Trophoblast cell (in vitro differentiated cells and primary cell): ENCODE measurements around the gene AATK.

ENCODE experiments used
- DNase-seq, 2 donors: peaks; one replicate each; pipeline ENCODE4 v3.0.0-alpha.2; 2016
- H2AFZ ChIP-seq: 2 replicates; pipeline ENCODE4 v1.6.1; 2013; ENCODE audit warnings: low read length, moderate library complexity, mild to moderate bottlenecking; ENCODE audit not compliant: insufficient read depth, poor library complexity
- H2AK5ac ChIP-seq: 2 replicates; pipeline ENCODE4 v1.6.1; 2013; ENCODE audit warnings: mild to moderate bottlenecking, low read length
- H2BK120ac ChIP-seq: 2 replicates; pipeline ENCODE4 v1.6.1; 2013; ENCODE audit warnings: low read length, mild to moderate bottlenecking, moderate library complexity; ENCODE audit not compliant: insufficient read depth, poor library complexity
- H2BK12ac ChIP-seq: 2 replicates; pipeline ENCODE4 v1.6.1; 2013; ENCODE audit warnings: mild to moderate bottlenecking, low read length, moderate library complexity
- H2BK5ac ChIP-seq: 2 replicates; pipeline ENCODE4 v1.6.1; 2013; ENCODE audit warnings: low read length, low read depth, moderate library complexity, mild to moderate bottlenecking; ENCODE audit not compliant: poor library complexity
- H3K14ac ChIP-seq: 2 replicates; pipeline ENCODE4 v1.6.1; 2013; ENCODE audit warnings: mild to moderate bottlenecking, low read length
- H3K18ac ChIP-seq: 2 replicates; pipeline ENCODE4 v1.6.1; 2013; ENCODE audit warnings: mild to moderate bottlenecking, low read length
- H3K23ac ChIP-seq: 2 replicates; pipeline ENCODE4 v1.6.1; 2013; ENCODE audit warnings: low read length
- H3K27ac ChIP-seq: 2 replicates; pipeline ENCODE4 v1.5.1; 2013; ENCODE audit warnings: low read depth, mild to moderate bottlenecking, inconsistent platforms, low read length, moderate library complexity
- H3K27me3 ChIP-seq: 2 replicates; pipeline ENCODE4 v1.6.1; 2013; ENCODE audit warnings: inconsistent platforms, mild to moderate bottlenecking, low read length, moderate library complexity; ENCODE audit not compliant: insufficient read depth
- H3K36me3 ChIP-seq, 2 experiments: 1 replicate in 1 of 2; 2 replicates in 1 of 2; pipeline ENCODE4 v1.6.1; 2013; ENCODE audit warnings: low read length in 2 of 2, mild to moderate bottlenecking in 2 of 2, moderate library complexity in 1 of 2; ENCODE audit not compliant: insufficient read depth in 2 of 2, control insufficient read depth in 1 of 2
- H3K4ac ChIP-seq: 2 replicates; pipeline ENCODE4 v1.6.1; 2013; ENCODE audit warnings: low read depth, mild to moderate bottlenecking, low read length, moderate library complexity
- H3K4me1 ChIP-seq, 2 experiments: 1 replicate in 1 of 2; 2 replicates in 1 of 2; pipeline ENCODE4 v1.6.1; 2013; ENCODE audit warnings: low read length in 2 of 2, mild to moderate bottlenecking in 2 of 2, moderate library complexity in 1 of 2; ENCODE audit not compliant: insufficient read depth in 2 of 2, control insufficient read depth in 1 of 2
- H3K4me2 ChIP-seq: 2 replicates; pipeline ENCODE4 v1.6.1; 2013; ENCODE audit warnings: inconsistent platforms, mild to moderate bottlenecking, low read length, moderate library complexity
- H3K4me3 ChIP-seq: 2 replicates; pipeline ENCODE4 v1.5.1; 2013; ENCODE audit warnings: mild to moderate bottlenecking, low read depth, low read length, inconsistent platforms
- H3K79me1 ChIP-seq: one replicate; pipeline ENCODE4 v1.6.1; 2013; ENCODE audit warnings: low read length
- H3K79me2 ChIP-seq: 2 replicates; pipeline ENCODE4 v1.6.1; 2013; ENCODE audit warnings: low read length, mild to moderate bottlenecking; ENCODE audit not compliant: control insufficient read depth, insufficient read depth, poor library complexity
- H3K9ac ChIP-seq: 2 replicates; pipeline ENCODE4 v1.6.1; 2013; ENCODE audit warnings: mild to moderate bottlenecking, low read length
- H3K9me3 ChIP-seq: 2 replicates; pipeline ENCODE4 v1.6.1; 2013; ENCODE audit warnings: low read depth, mild to moderate bottlenecking, control low read depth, inconsistent platforms, low read length; ENCODE audit not compliant: insufficient read depth
- H4K12ac ChIP-seq: 2 replicates; pipeline ENCODE4 v1.6.1; 2013; ENCODE audit warnings: low read depth, mild to moderate bottlenecking, low read length, moderate library complexity
- H4K8ac ChIP-seq: 2 replicates; pipeline ENCODE4 v1.6.1; 2013; ENCODE audit warnings: low read depth, mild to moderate bottlenecking, low read length, moderate library complexity
- H4K91ac ChIP-seq: one replicate; pipeline ENCODE4 v1.6.1; 2013; ENCODE audit warnings: low read depth, mild to moderate bottlenecking, low read length, moderate library complexity
- WGBS: extraction: QIAGEN DNeasy Blood & Tissue Kit; methylation state at CpG from one replicate; pipeline ENCODE4 v1.1.7; 2013; ENCODE audit warnings: missing lambda C conversion rate; ENCODE audit not compliant: insufficient read length, insufficient coverage; ENCODE audit errors: extremely low coverage; 5-methylcytosine and 5-hydroxymethylcytosine counted together

Gene AATK

GRCh38 chr17:81137248-81137647, 28.8 kb downstream of the AATK start:
- Histone ChIP-seq H3K23ac (no peak overlapping the region), H3K14ac (no peak overlapping the region), H2AK5ac (no peak overlapping the region), H2BK5ac (no peak overlapping the region), H4K91ac (no peak overlapping the region), H3K79me2 (no peaks in the 10 kb centered on the region), H3K27me3 (no peaks in the 10 kb centered on the region), H3K79me1 (no peaks in the 10 kb centered on the region), H2AFZ (no peak overlapping the region), H3K9me3 (peaks cover 19% of the 10 kb centered on the region), H3K4ac (no peak overlapping the region), H2BK12ac (no peak overlapping the region), H3K18ac (no peak overlapping the region), H4K12ac (no peak overlapping the region), H3K9ac (no peak overlapping the region), H3K4me1 (peaks cover 2 to 3% of the 10 kb centered on the region in 2 experiments), H3K36me3 (no peaks in the 10 kb centered on the region), H4K8ac (no peak overlapping the region), H2BK120ac (no peak overlapping the region), H3K4me2 (no peak overlapping the region), H3K4me3 (no peak overlapping the region), H3K27ac (no peak overlapping the region)
- DNase-seq, result no peak
- WGBS, result no CpG with 5 or more reads among the region's 13 CpGs

- Histone ChIP-seq H2AFZ (no peak overlapping the region), H3K4me3 (no peak overlapping the region), H3K14ac (no peak overlapping the region), H3K79me2 (no peaks in the 10 kb centered on the region), H4K12ac (no peak overlapping the region), H2AK5ac (no peak overlapping the region), H3K18ac (no peak overlapping the region), H3K9me3 (peaks cover 19% of the 10 kb centered on the region), H3K4me1 (peaks cover 2 to 3% of the 10 kb centered on the region in 2 experiments), H4K91ac (no peak overlapping the region), H3K79me1 (no peaks in the 10 kb centered on the region), H3K4ac (no peak overlapping the region), H3K27me3 (no peaks in the 10 kb centered on the region), H2BK12ac (no peak overlapping the region), H3K9ac (no peak overlapping the region), H3K23ac (no peak overlapping the region), H3K4me2 (no peak overlapping the region), H3K36me3 (no peaks in the 10 kb centered on the region), H2BK120ac (no peak overlapping the region), H2BK5ac (no peak overlapping the region), H3K27ac (no peak overlapping the region), H4K8ac (no peak overlapping the region)
- no CpG with 5 or more reads among the region's 8 CpGs for WGBS
- no peak for DNase-seq
Observed at GRCh38 chr17:81136366-81136765, 29.7 kb downstream of the AATK start.

- peaks cover 19% of the 10 kb centered on the region for H3K9me3 ChIP-seq
- H3K27me3 ChIP-seq, result no peaks in the 10 kb centered on the region
- H2AK5ac ChIP-seq, result no peak overlapping the region
- H3K79me1 ChIP-seq, result no peaks in the 10 kb centered on the region
- H2BK120ac ChIP-seq, result no peak overlapping the region
- no peak overlapping the region for H3K27ac ChIP-seq
- H3K4me3 ChIP-seq, result no peak overlapping the region
- H3K14ac ChIP-seq, result no peak overlapping the region
- H3K4ac ChIP-seq, result no peak overlapping the region
- H3K18ac ChIP-seq, result no peak overlapping the region
- WGBS, result no CpG with 5 or more reads among the region's 28 CpGs
- no peak overlapping the region for H2BK5ac ChIP-seq
- H2BK12ac ChIP-seq, result no peak overlapping the region
- no peaks in the 10 kb centered on the region for H3K79me2 ChIP-seq
- H3K4me1 ChIP-seq, result peaks cover 2 to 3% of the 10 kb centered on the region in 2 experiments
- H4K8ac ChIP-seq, result no peak overlapping the region
- H3K9ac ChIP-seq, result no peak overlapping the region
- DNase-seq, result no peak
- no peak overlapping the region for H2AFZ ChIP-seq
- H3K23ac ChIP-seq, result no peak overlapping the region
- H4K91ac ChIP-seq, result no peak overlapping the region
- no peaks in the 10 kb centered on the region for H3K36me3 ChIP-seq
- no peak overlapping the region for H3K4me2 ChIP-seq
- H4K12ac ChIP-seq, result no peak overlapping the region
Observed at GRCh38 chr17:81135505-81136278, 30.3 kb downstream of the AATK start.

- no peak overlapping the region for H3K27ac ChIP-seq
- H3K9ac ChIP-seq, result no peak overlapping the region
- no peak overlapping the region for H3K4ac ChIP-seq
- peaks cover 17% of the 10 kb centered on the region for H3K9me3 ChIP-seq
- peaks cover 2 to 3% of the 10 kb centered on the region in 2 experiments for H3K4me1 ChIP-seq
- no peaks in the 10 kb centered on the region for H3K79me1 ChIP-seq
- no peak overlapping the region for H4K8ac ChIP-seq
- no peak overlapping the region for H3K4me3 ChIP-seq
- H2BK5ac ChIP-seq, result no peak overlapping the region
- no peak overlapping the region for H3K23ac ChIP-seq
- H3K4me2 ChIP-seq, result no peak overlapping the region
- no peak overlapping the region for H2AK5ac ChIP-seq
- no CpG with 5 or more reads among the region's 28 CpGs for WGBS
- no peak overlapping the region for H3K14ac ChIP-seq
- H2BK12ac ChIP-seq, result no peak overlapping the region
- no peak overlapping the region for H3K18ac ChIP-seq
- H3K27me3 ChIP-seq, result no peaks in the 10 kb centered on the region
- no peak overlapping the region for H2BK120ac ChIP-seq
- H3K36me3 ChIP-seq, result no peaks in the 10 kb centered on the region
- no peak for DNase-seq
- H3K79me2 ChIP-seq, result no peaks in the 10 kb centered on the region
- H2AFZ ChIP-seq, result no peak overlapping the region
- H4K91ac ChIP-seq, result no peak overlapping the region
- H4K12ac ChIP-seq, result no peak overlapping the region
Observed at GRCh38 chr17:81134064-81134781, 31.8 kb downstream of the AATK start.
